Adrenal gland (tissue), 12 donors: Measurements from ENCODE around the gene MADCAM1. TPM values are rescaled to one million over a fixed set of nuclear protein-coding genes. Genes with fewer than 3 reads are reported as not detected.

ENCODE experiments used
- DNase-seq, 7 donors: peaks; one replicate each; pipeline ENCODE4 v3.0.0-alpha.2; 2019 to 2020
- H3K27ac ChIP-seq, 5 donors: fragments of 200-600 bp; sonication (generic) in 4 of 5; 1 replicate in 3 of 5; 2 replicates in 2 of 5; pipeline versions ENCODE4 v1.5.1 to v1.8.0; 2016 to 2020; ENCODE audit warnings: mild to moderate bottlenecking in 1 of 5
- H3K27me3 ChIP-seq: fragments of 200-600 bp; 2 replicates; pipeline ENCODE4 v1.8.0; 2021
- H3K36me3 ChIP-seq, 2 donors: fragments of 200-600 bp; replicated peaks in 1 of 2; 1 replicate in 1 of 2; 2 replicates in 1 of 2; pipeline versions ENCODE4 v1.5.1 to v1.8.0; 2018 to 2022
- H3K4me1 ChIP-seq, 2 donors: fragments of 200-600 bp; replicated peaks in 1 of 2; 1 replicate in 1 of 2; 2 replicates in 1 of 2; pipeline versions ENCODE4 v1.5.1 to v1.8.0; 2018 to 2021
- H3K4me3 ChIP-seq, 4 donors: fragments of 200-600 bp; sonication (generic) in 3 of 4; one replicate each; pipeline ENCODE4 v1.5.1; 2016 to 2018
- H3K9me3 ChIP-seq, 3 donors: fragments of 200-600 bp; sonication (generic) in 1 of 3; replicated peaks in 1 of 3; 1 replicate in 2 of 3; 2 replicates in 1 of 3; pipeline versions ENCODE4 v1.5.1 to v1.8.0; 2016 to 2021
- POLR2A ChIP-seq, 2 donors: fragments of 450-650 bp; IDR thresholded peaks; one replicate each; pipeline ENCODE4 v1.6.1; 2017; ENCODE audit warnings: antibody characterized with exemption in 2 of 2, mild to moderate bottlenecking in 2 of 2, moderate library complexity in 1 of 2
- WGBS, 4 donors: extraction: QIAGEN DNeasy Blood & Tissue Kit in 2 of 4; methylation state at CpG; one replicate each; pipeline versions ENCODE4 v1.1.5 to v1.1.7; 2013 to 2017; 5-methylcytosine and 5-hydroxymethylcytosine counted together
- intact Hi-C, 2 donors: fragments of 100-400 bp; cut with DNase I; formaldehyde crosslinking; loops; one replicate each; pipeline versions ENCODE4 v1.14.1 to v1.15.0; 2022 to 2023
- polyA plus RNA-seq, 3 donors: library from polyadenylated mRNA; stranded (reverse); fragments of 200-250 nt in 2 of 3; fragments of 350-450 nt in 1 of 3; fragmentation: Illumina TruSeq in 1 of 3; extraction: RNeasy Lipid Tissue Mini Kit (QIAGEN cat#74804) in 1 of 3; gene quantifications; one replicate each; pipeline ENCODE4 v1.2.3, GENCODE V29; 2013 to 2014
- total RNA-seq, 9 donors: library from RNA; depleted of rRNA in 4 of 9; stranded (reverse); fragments of >200 nt in 4 of 9; fragments of 120-200 nt in 1 of 9; fragmentation: NEBNext Ultra II Directional in 1 of 9; extraction: Animal tissue kit (Norgen Biotek cat#: 25700) in 1 of 9; gene quantifications; one replicate each; pipeline versions ENCODE4 v1.1.0 to v1.2.4, GENCODE V29; 2013 to 2023
- TF ChIP-seq, protein P1 (sequence below), 6 experiments: fragments of 450-650 bp in 4 of 6; fragments of 200-600 bp in 2 of 6; sonication (generic) in 1 of 6; IDR thresholded peaks; 1 replicate in 5 of 6; 2 replicates in 1 of 6; pipeline versions ENCODE4 v1.5.1 to v1.8.0; 2016 to 2021; ENCODE audit warnings: antibody characterized with exemption in 6 of 6, mild to moderate bottlenecking in 2 of 6, moderate library complexity in 1 of 6
- donor health status: healthy with polysubstance abuse.
- donor health status: Bipolar disorder and iron deficiency.
- donor health status: DM: yes; HTN: yes; CAD: no.
- donor health status: DM: no; HTN: no; CAD: no.
- donor health status: DM: no; HTN: no; CAD: no.
- donor health status: DM: yes; HTN: yes; CAD: no.

The MADCAM1 gene
- total and polyA plus RNA-seq, 12 donors: 0.14 to 4.8 (median 0.92) TPM; not detected in 2

GRCh38 chr19:460877-461720, 35.2 kb upstream of the MADCAM1 start, which contains the start of gene SHC2:
TSS of gene SHC2 (minus strand) at chr19:461033. CDS start at chr19:460996, 37 bp downstream.
- DNase-seq: peak in 4 of 7 donors; percentile 50 to 62 (median 56)
- Histone ChIP-seq H3K27ac (peak within 1 kb of the TSS in 4 of 5 donors; percentile 52 to 86 (median 70)), H3K4me3 (peak within 1 kb of the TSS in 3 of 4 donors; percentile 22 to 90 (median 56)), H3K27me3 (no peaks in the 10 kb centered on the region), H3K36me3 (no peaks in the 10 kb centered on the region), H3K9me3 (no peaks in the 10 kb centered on the region), H3K4me1 (peaks cover 12 to 13% of the 10 kb centered on the region in 2 donors)
- peak; percentile 44 to 72 for TF ChIP-seq POLR2A (IDR thresholded peaks at IDR 0.05)
- TF ChIP-seq, protein P1, sequence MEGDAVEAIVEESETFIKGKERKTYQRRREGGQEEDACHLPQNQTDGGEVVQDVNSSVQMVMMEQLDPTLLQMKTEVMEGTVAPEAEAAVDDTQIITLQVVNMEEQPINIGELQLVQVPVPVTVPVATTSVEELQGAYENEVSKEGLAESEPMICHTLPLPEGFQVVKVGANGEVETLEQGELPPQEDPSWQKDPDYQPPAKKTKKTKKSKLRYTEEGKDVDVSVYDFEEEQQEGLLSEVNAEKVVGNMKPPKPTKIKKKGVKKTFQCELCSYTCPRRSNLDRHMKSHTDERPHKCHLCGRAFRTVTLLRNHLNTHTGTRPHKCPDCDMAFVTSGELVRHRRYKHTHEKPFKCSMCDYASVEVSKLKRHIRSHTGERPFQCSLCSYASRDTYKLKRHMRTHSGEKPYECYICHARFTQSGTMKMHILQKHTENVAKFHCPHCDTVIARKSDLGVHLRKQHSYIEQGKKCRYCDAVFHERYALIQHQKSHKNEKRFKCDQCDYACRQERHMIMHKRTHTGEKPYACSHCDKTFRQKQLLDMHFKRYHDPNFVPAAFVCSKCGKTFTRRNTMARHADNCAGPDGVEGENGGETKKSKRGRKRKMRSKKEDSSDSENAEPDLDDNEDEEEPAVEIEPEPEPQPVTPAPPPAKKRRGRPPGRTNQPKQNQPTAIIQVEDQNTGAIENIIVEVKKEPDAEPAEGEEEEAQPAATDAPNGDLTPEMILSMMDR (IDR thresholded peaks at IDR 0.05): no peak
- 0 to 5% (median 2%) methylated on average over 7 to 75 of the region's 85 CpGs for WGBS, 4 donors
- intact Hi-C loops: no loop called here

DNA sequence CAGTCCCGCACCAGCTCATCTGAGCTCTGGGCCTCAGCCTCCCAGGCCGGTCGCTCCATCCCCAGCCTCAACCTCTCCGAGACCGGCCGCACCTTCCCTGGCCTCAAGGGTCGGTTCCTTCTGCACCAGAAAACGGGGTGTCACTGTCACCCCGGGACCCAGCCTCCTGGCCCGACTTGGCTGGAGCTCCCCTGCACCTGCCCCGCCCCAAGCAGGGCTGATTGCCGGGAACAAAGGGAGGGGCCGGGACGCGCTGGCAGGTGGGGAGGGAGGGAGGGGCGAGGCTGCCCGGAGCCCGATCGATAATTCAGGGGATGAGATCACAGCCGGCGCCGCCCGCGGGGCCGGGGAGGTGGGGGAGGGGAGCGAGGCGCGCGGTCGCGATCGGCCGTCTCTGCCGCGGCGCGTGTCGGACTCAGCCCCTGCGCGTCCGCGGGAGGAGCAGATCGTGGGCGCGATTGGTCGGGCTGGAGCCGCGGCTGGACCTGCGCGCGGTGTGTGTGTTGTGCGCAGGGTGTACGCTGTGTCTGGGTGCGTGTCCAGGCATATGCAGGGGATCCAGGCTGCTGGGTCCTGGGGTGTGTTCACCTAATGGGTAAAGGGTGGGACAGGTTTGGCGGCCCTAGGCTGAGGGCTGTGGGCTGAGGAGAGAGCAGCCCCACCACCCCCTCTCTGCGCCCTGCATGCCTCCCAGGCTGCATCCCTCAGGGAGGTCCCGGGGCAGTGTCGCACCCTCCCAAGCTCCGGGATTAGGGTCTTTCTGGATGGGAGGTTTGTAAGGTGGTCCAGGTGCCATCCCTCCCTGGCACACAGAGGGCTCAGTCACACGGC, 34.4 kb upstream of the MADCAM1 start:
- Histone ChIP-seq H3K4me3 (peak overlapping the region in 1 of 4 donors; percentile 90), H3K4me1 (peaks cover 12 to 13% of the 10 kb centered on the region in 2 donors), H3K27ac (peak overlapping the region in 3 of 5 donors; percentile 21 to 86 (median 60)), H3K36me3 (no peaks in the 10 kb centered on the region), H3K27me3 (no peaks in the 10 kb centered on the region), H3K9me3 (no peaks in the 10 kb centered on the region)
- TF ChIP-seq POLR2A (IDR thresholded peaks at IDR 0.05): peak in 1 of 2 donors; percentile 5
- TF ChIP-seq, protein P1 (IDR thresholded peaks at IDR 0.05): no peak
- DNase-seq: peak; percentile 24 to 84 (median 70)
- intact Hi-C loops: no loop called here
- 7 to 25% (median 13%) methylated on average over 4 to 60 of the region's 60 CpGs; no CpG with 5 or more reads in 1 of the 4 donors for WGBS, 4 donors

GRCh38 chr19:463483-464207, 32.6 kb upstream of the MADCAM1 start:
- intact Hi-C loops: no loop called here
- DNase-seq: no peak
- TF ChIP-seq, protein P1 (IDR thresholded peaks at IDR 0.05): no peak
- no peak for TF ChIP-seq POLR2A (IDR thresholded peaks at IDR 0.05)

More at GRCh38 chr19:463483-464207, 32.6 kb upstream of the MADCAM1 start:
- no peak overlapping the region for H3K4me3 ChIP-seq
- no peaks in the 10 kb centered on the region for H3K36me3 ChIP-seq
- no peaks in the 10 kb centered on the region for H3K9me3 ChIP-seq
- WGBS, 4 donors: 76 to 92% (median 85%) methylated on average over 5 to 35 of the region's 35 CpGs
- H3K4me1 ChIP-seq: peaks cover 12 to 13% of the 10 kb centered on the region in 2 donors
- H3K27ac ChIP-seq: no peak overlapping the region
- no peaks in the 10 kb centered on the region for H3K27me3 ChIP-seq
